Colonic mucosa (tissue), 4 donors: ENCODE data around the gene CNN3. TPM values are rescaled to one million over a fixed set of nuclear protein-coding genes. Genes with fewer than 3 reads are reported as not detected.

Experiments used
- DNase-seq: peaks from one replicate; pipeline ENCODE4 v3.0.0-alpha.2; 2020
- H3K27ac ChIP-seq: fragments of 200-600 bp; one replicate; pipeline ENCODE4 v1.8.0; 2021
- H3K27me3 ChIP-seq: fragments of 200-600 bp; one replicate; pipeline ENCODE4 v1.8.0; 2021
- H3K36me3 ChIP-seq: fragments of 200-600 bp; one replicate; pipeline ENCODE4 v1.8.0; 2021
- H3K4me1 ChIP-seq: fragments of 200-600 bp; one replicate; pipeline ENCODE4 v1.8.0; 2021; ENCODE audit warnings: mild to moderate bottlenecking
- H3K4me3 ChIP-seq: fragments of 200-600 bp; one replicate; pipeline ENCODE4 v1.8.0; 2021
- H3K9ac ChIP-seq, 2 donors: one replicate each; pipeline ENCODE4 v1.7.0; 2013; ENCODE audit warnings: control low read depth in 2 of 2, low read depth in 2 of 2, low read length in 2 of 2
- H3K9me3 ChIP-seq: fragments of 200-600 bp; one replicate; pipeline ENCODE4 v1.8.0; 2021
- CTCF ChIP-seq: fragments of 200-600 bp; IDR thresholded peaks from one replicate; pipeline ENCODE4 v1.8.0; 2022; ENCODE audit warnings: antibody characterized with exemption, mild to moderate bottlenecking
- intact Hi-C: fragments of 100-400 bp; cut with DNase I; formaldehyde crosslinking; loops from one replicate; pipeline ENCODE4 v1.14.1; 2022
- total RNA-seq, 2 donors: library from RNA; stranded (reverse); fragmentation: NEBNext Ultra II Directional in 1 of 2; extraction: Animal tissue kit (Norgen Biotek cat#: 25700) in 1 of 2; gene quantifications; one replicate each; pipeline ENCODE4 v1.2.1, GENCODE V29; 2021
- donor health status: healthy.
- donor health status: DM: no; HTN: no; CAD: no.
- donor health status: DM: no; HTN: no; CAD: no.

CNN3 gene
- total RNA-seq, 2 donors from 2014 or later, result 117 to 164 TPM

DNA sequence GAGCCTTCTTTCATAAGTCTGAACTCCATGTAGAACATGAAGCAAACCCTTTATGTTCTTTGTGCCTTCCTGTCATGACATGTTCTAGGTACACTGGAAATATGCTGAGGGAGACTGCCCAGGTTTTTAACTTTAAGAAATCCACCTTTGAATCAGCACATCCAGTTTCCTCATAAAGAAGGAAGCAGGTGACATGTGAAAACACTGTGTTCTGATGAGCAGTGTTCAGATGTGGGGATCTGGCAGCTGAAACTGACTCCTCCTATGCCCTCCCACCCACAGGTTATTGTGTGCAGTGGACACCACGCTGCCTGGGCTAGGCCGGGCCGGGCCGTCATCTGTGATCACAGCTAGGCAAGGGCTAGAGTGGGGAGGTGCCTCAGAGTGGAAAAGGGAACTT is 51.1 kb downstream of the CNN3 start:
- Histone ChIP-seq H3K9me3 (no peaks in the 10 kb centered on the region), H3K27ac (no peak overlapping the region), H3K27me3 (no peaks in the 10 kb centered on the region), H3K4me3 (no peak overlapping the region), H3K9ac (no peak overlapping the region), H3K36me3 (no peaks in the 10 kb centered on the region), H3K4me1 (no peaks in the 10 kb centered on the region)
- TF ChIP-seq CTCF, result no peak
- intact Hi-C loops, result no loop called here
- no peak for DNase-seq

- Histone ChIP-seq H3K27ac (no peak overlapping the region), H3K4me1 (no peaks in the 10 kb centered on the region), H3K9ac (no peak overlapping the region), H3K27me3 (no peaks in the 10 kb centered on the region), H3K4me3 (no peak overlapping the region), H3K9me3 (no peaks in the 10 kb centered on the region), H3K36me3 (no peaks in the 10 kb centered on the region)
- intact Hi-C loops, result no loop called here
- no peak for TF ChIP-seq CTCF
- no peak for DNase-seq
Measured at GRCh38 chr1:94874423-94874822, 52.5 kb downstream of the CNN3 start.

- Histone ChIP-seq H3K9me3 (no peaks in the 10 kb centered on the region), H3K9ac (no peak overlapping the region), H3K27me3 (no peaks in the 10 kb centered on the region), H3K36me3 (peaks cover 2% of the 10 kb centered on the region), H3K4me3 (no peak overlapping the region), H3K4me1 (no peaks in the 10 kb centered on the region), H3K27ac (no peak overlapping the region)
- TF ChIP-seq CTCF, result no peak
- intact Hi-C loops, result no loop called here
- no peak for DNase-seq
Measured at GRCh38 chr1:94873520-94874351, 53.2 kb downstream of the CNN3 start.

- DNase-seq, result no peak
- Histone ChIP-seq H3K27ac (no peak overlapping the region), H3K4me1 (no peaks in the 10 kb centered on the region), H3K4me3 (no peak overlapping the region), H3K27me3 (no peaks in the 10 kb centered on the region), H3K36me3 (peaks cover 4% of the 10 kb centered on the region), H3K9ac (no peak overlapping the region), H3K9me3 (no peaks in the 10 kb centered on the region)
- intact Hi-C loops, result no loop called here
- no peak for TF ChIP-seq CTCF
Measured at GRCh38 chr1:94872771-94873495, 54.0 kb downstream of the CNN3 start.

DNA sequence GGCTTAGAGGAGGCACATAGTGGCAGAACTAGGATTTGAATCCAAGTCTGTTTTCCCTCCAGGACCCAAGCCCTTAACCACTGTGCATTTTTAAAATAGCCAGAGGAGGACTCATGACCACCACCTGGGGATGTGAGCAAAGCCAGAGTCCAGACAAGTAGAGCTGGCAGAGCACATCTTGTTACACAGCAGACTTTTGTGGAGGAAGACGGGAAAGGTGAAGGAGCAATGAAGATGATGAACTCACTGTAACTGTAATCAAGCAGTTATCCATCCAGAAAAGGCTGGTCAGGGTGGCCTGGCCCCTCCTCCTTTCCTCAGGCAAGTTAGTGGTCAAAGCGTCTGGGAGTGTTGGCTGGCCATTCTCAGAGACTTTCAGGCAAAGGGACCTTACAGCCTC is 55.9 kb downstream of the CNN3 start:
- Histone ChIP-seq H3K9me3 (no peaks in the 10 kb centered on the region), H3K27ac (no peak overlapping the region), H3K36me3 (peaks cover 4% of the 10 kb centered on the region), H3K27me3 (no peaks in the 10 kb centered on the region), H3K4me1 (no peaks in the 10 kb centered on the region), H3K9ac (no peak overlapping the region), H3K4me3 (no peak overlapping the region)
- no peak for DNase-seq
- TF ChIP-seq CTCF, result no peak
- intact Hi-C loops, result no loop called here
